ENCODE data around the gene PLIN4.

Gene PLIN4

DNA sequence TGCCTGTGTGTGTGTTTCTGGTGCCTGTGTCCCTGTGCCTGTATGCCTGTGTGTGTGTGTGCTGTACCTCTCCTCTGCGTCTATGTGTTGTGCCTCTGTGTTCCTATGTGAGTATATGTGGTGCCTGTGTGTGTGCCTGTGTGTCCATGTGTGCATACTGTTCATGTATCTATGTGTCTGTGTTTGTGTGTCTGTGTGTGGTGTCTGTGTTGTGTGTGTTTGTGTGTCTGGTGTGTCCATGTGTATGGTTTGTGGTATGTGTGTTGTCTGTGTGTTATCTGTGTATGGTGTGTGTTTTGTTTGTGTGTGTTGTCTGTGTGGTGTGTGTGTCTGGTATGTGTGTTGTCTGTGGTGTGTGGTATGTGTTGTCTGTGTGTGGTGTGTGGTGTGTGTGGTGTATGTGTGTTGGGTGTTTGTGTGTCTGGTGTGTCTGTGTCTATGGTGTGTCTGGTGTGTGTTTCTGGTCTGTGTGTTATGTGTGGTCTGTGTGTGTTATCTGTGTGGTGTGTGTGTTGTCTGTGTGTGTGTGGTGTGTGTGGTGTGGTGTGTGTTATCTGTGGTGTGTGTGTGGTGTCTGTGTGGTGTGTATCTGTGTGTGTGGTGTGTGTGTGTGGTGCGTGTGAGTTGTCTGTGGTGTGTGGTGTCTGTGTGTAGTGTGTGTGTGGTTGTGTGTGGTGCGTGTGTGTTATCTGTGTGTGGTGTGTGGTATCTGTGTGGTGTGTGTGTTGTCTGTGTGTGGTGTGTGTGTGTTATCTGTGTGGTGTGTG, 25.8 kb downstream of the PLIN4 start:
- DNase-seq: no peak
- no peak for ATAC-seq

DNA sequence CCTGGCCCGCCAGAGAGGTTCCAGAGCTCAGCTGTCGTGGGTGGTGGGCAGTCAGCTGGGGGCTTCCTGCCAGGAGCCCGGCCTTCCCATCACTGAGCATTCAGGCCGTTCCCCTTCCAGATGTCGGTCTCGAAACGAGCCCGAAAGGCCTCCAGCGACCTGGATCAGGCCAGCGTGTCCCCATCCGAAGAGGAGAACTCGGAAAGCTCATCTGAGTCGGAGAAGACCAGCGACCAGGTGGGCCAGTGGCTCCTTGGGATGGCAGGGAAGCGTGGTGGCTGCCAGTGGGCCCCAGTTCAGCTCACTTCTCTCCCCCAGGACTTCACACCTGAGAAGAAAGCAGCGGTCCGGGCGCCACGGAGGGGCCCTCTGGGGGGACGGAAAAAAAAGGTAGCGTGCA, 26.8 kb downstream of the PLIN4 start:
- no peak for ATAC-seq
- DNase-seq: no peak

DNA sequence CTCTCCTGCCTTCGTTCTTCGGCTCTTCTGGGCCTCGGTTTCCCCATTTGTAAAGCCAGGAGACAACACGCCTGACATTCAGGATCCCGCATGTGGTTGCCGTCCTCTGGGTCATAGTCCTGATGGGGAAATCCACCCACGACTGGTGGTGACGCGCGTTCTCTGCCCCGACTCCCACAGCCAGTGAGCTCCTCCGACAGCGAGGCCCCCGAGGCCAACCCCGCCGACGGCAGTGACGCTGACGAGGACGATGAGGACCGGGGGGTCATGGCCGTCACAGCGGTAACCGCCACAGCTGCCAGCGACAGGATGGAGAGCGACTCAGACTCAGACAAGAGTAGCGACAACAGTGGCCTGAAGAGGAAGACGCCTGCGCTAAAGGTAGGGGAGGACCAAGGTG, 29.8 kb downstream of the PLIN4 start:
- ATAC-seq (no peak), DNase-seq (no peak)

DNA sequence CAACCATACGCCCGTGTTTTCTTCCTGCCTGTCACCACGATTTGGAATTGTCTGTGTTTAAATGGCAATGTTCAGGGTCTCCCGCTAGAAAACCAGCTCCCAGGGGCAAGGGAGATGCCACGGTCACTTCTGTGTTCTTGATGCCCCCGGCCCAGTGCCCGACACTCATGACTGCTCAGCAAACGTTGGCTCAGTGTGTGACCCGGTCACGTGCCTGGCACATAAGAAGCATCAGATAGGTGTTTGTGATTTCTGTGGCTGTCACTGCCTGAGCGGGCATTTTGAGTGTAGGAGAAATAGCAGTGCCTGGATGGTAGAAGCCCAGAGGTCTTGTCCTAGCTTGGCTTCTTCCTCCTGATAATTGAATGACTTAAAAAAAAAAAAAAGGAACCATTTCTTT, 30.7 kb downstream of the PLIN4 start:
- no peak for DNase-seq
- ATAC-seq: no peak

DNA sequence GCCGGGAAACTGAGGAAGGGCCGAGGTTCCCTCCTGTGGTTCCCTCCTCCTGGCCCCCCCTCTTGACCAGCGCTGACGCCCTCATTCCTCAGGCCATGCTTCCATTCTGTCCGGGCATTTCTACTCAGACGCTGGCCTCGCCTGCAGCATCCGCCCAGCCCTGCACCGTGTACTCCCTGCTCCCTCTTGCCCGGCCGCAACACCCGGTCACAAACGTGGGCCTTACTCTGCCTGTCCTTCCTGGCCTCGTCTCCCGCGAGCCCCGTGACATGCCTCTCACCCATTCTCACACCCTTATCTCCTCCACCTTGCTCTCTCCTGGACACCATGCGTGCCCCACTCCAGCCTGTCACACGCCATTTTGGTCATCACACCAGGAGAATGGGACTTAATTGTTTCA, 34.9 kb downstream of the PLIN4 start:
- ATAC-seq: peak; percentile 19
- DNase-seq: no peak

DNA sequence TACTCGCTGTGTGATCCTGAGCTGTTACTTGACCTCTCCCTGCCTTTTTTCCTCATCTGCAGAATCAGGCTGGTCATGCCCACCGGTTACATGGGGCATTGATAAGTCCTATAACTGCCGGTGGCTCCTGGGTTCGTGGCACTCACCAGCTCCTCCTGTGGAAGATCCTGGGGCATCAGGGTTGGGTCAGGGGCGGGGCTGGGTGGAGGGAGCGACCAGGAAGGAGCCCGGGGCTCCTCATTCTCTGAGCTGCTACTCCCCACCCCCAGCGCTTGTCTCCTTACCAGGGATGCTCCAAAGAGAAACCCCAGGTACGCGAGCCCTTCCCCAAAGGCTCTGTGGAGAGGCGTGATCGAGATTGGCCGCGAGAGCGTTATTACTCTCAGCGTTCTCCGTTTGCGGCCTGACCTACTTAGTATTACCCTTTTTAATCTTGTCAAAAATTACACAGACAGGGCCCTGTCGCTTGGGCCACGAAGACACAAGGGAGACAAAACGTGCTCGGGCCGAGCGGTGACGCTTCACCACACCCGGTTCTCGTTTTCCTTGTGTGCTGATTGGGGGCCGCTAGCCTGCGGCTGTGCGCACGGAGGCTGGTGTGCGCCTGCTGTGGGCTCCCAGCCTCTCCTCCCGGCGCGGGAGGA, 35.4 kb downstream of the PLIN4 start:
- no peak for DNase-seq
- ATAC-seq: no peak

DNA sequence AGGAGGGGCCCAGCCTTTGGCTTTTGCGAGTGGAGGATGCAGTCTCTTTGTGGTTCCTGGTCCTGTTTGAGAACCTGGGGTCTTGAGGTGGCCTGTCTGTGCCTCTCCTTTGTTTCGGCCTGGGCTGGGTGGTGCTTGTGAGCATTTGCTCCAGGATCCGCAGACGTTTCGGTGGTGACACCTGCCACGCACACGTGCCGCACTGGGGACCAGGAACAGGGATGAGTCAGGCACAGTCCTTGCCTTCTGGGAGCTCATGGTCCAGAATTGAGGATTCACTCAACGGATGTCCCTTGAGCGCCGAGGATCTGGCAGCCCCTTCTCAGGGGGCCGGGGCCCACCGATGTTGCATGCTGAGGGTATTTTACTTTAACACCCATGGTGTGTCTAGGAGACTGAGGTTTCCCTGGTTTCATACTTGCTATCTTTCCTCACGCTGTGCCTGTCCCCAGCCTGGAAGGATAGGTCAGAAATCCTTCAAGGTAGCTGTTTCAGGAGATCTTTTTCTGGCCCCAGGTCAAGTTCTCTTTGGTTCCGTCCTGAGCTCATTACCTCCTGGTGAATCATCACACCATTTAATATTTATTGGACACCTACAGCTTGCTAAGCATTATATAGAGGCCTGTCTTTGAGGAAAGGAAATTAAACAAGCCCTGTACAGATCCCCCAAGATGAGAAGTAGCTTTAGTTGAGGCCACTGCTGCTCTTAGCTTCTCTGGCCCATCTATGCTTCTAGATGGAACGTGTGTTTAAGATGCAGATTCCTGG, 41.1 kb downstream of the PLIN4 start:
- ATAC-seq (no peak), DNase-seq (no peak)

DNA sequence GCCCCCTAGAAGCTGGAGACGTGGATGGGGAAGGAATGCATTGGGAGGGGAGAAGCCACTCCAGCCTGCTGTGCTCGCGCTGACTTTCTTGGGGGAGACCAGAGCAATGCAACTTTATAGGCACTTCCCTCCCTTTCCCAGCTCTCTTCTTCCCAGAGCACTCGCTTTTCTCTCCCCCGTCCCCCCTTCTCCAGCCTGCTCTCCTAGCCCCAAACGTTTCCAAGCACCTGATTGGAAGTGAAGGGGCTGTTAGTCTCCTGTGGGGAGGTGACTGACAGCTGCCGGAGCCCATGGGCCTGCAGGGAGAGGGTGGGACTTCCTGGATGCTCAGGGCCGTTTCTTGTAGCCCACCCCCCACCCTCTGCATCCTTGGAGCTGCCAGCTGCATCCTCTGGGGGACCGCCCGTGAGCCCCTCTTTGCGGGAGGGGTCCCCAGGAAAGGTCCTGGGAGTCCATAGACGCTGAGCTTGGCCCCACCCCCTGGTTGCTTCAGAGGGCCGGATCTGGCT, 43.7 kb downstream of the PLIN4 start:
- ATAC-seq (no peak), DNase-seq (peak; percentile 44)

DNA sequence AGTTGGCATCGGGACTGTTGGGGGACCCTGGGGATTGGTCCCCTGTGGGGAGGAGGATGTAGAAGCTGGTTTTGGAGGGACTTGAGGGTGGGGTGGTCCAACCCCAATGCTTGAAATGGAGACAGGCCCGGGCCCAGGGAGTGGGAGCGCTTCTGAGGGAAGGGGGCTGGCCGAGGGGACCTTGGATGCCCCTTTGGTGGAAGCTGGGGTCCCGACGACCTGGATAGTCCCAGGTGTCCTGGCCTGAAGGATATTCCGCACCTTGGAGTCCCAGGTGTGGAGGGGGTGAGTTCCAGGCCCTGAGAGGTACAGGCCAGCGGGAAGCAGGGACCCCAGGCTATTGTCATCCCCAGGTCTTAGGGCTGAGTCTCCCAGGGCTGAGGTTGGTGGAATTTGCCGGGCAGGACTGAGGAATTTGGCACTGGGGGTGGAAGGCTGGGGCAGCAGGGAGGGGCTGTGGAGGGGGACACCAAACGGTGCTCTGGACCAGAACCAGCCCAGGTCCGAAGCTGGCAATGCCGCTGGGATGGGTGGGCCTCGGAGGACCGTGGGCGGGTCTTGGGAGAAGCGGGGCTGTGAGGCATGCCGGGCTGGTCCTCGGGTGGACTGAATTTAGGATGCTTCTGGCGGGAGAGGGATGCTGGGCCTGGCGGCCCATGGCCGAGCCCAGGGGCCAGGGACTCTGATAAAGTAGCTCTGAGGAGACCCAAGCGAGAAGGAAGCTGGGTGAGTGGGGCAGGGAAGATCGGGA, 44.3 kb downstream of the PLIN4 start:
- ATAC-seq: no peak
- DNase-seq: no peak

DNA sequence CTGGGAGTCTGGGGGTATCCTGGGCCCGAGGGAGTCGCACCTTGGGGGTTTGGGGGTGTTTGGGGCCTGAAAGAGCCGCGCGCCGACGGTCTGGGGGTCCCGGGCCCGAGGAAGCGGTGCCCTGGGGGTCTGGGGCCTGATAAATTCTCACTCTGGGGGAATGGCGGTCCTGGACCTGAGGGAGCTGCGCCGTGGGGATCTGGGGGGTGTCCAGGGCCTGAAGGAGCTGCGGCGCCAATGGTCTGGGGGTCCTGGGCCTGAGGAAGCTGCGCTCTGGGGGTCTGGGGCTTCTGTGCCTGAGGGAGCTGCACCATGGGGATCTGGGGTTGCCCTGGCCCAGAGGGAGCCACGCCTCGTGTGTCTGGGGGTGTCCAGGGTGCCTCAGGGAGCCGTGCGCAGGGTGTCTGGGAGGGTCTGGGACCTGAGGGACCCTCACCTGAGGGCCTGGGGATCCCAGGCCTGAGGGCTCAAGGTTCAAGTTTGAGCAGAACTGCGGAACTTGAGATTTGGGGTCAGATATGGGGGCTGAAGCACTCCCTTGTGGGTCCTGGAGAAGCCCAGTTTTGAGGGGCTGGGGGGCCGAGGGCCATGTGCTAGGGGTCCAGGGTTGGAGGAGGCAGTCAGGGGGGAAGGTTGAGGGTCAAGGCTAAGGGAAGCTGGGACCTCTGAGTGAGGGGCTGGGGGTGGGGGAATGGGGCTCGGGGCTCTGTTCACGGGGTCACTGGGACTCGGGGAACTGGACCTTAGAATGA, 45.1 kb downstream of the PLIN4 start:
- ATAC-seq: no peak
- DNase-seq: no peak

DNA sequence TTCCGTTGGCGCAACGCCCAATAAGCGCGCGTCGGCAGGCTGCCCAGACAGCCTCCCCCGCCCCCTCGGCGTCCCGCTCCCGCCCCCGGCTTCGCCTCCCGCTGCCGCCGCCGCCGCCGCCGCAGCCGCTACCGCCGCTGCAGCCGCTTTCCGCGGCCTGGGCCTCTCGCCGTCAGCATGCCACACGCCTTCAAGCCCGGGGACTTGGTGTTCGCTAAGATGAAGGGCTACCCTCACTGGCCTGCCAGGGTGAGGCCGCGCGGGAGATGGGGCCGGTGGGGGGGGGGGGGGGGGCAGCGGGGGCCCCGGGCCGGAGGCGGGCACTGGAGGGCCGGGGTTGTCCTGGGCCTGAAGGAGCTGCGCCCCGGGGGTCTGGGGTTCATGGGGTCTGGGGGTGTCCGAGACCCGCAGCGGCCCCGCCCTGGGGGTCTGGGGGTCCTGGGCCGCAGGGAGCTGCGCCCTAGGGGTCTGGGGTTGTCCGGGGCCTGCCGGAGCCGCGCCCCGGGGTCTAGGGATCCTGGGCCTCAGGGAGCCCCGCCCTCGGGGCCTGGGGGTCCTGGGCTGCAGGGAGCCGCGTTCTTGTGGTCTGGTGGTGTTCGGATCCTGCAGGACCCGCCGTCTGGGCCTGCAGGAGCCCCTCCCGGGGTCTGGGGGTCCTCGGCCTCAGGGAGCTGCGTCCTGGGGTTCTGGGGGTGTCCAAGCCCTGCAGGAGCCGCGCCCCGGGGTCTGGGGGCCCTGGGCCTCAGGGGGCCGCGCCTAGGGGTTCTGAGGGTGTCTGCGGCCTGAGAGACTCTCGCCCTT, 45.9 kb downstream of the PLIN4 start, which contains the start of gene HDGFL2:
HDGFL2 (plus strand) TSS at position 124 of the 801 bp plus-strand sequence; CDS start at position 178, 54 bp downstream.
- ATAC-seq (no peak), DNase-seq (no peak)

DNA sequence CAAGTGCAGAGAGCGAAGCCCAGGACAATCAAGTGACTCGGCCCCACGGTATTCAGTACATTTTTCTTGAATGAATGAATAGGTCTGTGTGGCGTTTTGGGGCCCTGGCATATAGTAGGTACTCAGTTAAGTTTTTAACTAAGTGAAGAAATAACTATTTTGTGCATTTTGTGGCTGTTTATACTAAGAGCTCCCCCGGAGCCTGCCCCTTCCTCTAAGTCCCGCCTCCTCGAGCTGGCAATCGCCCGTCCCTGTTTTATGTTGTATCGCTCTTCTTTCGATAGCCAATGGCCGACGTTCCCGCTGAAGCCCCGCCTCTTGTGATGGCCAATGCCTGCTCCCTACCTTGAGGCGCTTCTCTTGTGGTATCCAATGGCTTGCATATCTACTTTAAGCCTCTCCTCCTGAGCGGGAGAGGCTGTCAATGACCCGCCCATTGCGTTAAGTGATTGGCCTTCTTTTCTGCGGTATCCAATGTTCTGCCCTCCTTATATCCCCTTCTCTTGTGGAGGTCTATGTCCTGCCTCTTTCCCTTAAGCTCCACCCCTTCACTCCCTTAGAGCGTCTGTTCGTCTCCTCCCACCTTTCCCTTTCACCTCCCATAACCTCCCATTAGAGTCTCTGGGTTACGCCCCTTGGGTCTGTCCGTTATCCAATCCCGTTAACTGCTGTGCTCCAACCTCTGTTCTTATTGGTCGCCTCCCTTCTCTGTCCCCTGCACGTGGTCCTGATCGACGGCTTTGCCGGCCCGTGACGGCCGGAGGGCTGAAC, 46.7 kb downstream of the PLIN4 start:
- DNase-seq (peak; percentile 97), ATAC-seq (peak; percentile 93)

DNA sequence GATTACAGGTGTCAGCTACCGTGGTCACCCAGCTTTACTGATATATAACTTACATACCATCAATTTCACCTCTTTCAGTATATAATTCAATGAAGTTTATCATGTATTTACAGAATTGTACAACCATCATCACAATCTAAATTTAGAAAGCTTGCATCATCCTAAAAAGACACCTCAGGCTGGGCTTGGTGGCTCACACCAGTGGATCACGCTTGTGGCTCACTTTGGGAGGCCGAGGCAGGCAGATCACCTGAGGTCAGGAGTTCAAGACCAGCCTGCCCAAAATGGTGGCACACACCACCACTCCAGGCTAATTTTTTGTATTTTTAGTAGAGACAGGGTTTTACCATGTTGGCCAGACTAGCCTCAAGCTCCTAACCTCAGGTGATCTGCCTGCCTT, 50.5 kb downstream of the PLIN4 start:
- DNase-seq (no peak), ATAC-seq (no peak)

DNA sequence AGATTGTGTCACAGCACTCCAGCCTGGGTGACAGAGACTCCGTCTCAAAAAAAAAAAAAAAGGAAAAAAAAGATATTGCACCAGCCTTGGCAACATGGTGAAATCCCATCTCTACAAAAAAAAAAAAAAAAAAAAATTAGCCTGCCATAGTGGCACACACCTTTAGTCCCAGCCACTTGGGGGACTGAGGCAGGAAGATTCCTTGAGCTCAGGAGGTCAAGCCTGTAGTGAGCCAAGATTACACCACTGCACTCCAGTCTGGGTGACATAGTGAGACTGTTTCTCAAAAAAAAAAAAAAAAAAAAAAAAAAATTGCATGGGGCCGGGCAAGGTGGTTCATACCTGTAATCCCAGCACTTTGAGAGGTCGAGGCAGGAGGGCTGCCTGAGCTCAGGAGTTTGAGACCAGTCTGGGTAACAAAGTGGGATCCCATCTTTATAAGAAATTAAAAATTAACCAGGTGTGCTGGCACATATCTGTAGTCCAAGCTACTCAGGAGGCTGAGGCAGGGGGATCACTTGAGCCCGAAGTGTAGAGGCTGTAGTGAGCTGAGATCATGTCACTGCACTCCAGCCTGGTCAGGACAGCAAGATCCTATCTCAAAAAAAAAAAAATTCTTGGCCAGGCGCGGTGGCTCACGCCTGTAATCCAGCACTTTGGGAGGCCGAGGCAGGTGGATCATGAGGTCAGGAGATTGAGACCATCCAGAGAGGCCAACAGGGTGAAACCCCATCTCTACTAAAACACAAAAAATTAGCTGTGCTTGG, 53.3 kb downstream of the PLIN4 start:
- no peak for DNase-seq
- ATAC-seq: no peak

DNA sequence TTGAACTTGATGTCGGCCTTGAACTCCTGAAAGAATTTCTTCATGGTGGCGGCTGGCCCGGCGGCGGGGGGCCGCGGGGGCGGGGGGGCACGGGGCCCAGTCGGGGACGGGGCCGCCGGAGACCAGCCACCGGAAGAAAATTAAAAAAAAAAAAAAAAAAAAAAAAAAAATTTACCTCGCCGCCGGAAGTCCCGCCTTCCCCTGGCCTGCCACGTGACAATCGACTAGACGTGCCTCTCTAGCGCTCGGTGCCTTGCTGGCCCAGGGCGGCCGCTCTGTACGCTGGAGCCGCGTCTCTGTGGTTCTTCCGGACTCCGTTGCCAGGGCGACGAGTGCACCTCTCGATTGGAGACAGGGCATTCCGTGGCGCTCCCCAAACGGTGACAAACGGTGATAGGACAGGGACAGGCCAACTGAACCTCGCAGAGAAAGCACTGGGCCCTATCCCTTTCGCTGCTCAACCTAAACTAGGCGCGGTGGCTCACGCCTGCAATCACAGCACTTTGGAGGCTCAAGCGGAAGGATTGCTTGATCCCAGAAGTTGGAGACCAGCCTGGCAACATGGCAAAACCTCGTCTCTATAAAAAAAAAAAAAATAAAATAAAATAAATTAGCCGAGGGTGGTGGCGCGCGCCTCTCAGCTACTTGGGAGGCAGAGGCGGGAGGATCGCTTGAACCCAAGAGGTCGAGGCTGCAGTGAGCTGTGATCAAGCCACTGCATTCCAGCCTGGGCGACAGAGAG, 60.5 kb downstream of the PLIN4 start, which contains the start of gene UBXN6:
UBXN6 (minus strand) TSS at position 141 of the 742 bp plus-strand sequence; CDS start at position 44, 97 bp downstream.
- DNase-seq: peak; percentile 97
- ATAC-seq: peak; percentile 98

DNA sequence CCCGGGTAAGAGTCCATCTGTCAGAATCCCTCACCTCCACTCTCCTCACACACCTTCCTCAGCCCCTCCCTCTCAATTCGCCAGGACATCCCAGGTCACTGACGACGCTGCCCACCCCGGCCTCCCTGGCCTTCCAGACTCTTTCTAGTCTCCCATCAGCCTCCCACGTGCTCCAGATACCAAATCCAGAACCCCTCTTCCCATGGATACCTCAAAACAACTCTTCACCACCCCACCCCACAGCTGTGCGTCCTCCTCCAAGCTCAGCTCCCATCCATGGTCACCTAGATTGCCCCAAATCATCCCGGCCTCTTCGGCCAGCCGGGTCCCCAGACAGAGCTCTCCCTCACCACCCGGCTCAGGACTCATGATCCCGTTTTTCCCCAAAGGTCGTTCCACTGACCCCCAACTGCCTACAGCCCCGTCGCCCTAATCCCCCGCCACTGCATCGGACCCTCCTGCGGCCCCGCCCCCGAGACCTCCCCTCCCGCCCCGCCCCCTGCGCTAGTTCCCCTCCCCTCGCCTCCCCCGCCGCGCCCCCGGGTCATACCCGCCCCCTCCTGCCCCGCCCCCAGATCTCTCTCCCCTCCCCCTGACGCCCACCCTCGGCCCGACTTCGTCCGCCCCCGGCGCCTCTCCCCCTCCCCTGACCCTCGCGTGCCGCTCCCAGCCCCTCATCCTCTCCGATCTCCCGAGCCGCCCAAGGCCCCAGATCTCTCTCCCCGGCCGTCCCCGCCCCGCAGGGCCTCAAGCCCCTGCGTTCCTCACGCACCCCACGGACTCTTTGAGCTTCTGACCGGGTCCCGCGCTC, 61.2 kb downstream of the PLIN4 start:
- peak; percentile 58 for DNase-seq
- peak; percentile 4 for ATAC-seq

DNA sequence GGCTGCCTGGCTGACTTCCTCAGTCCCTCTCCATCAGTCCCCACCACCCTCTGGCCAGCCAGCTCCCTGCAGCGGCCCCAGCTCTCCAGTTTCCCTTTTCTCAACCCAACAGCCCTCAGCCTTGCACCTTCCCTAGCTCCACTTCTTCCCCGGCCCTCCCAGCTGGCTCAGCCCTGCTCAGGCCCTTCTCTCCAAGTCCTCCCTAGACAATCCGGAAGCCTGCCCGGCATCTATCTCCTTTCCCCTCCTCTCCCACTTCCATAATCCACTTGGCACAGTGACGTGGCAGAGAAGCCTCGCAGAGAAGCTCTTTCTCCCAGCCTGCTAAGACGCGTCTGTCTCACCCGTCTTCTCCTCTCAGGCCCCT, 61.8 kb downstream of the PLIN4 start:
- DNase-seq (no peak), ATAC-seq (no peak)

Measured in stimulated activated naive CD8-positive, alpha-beta T cell treated with anti-CD3 and anti-CD28 coated beads, Interleukin-15, Interleukin-2, amounts not matched to agents 100 U/mL and 50 U/mL, for 24 hours (primary cell).